KOPT-K1 (cell line): ENCODE measurements around the gene GAN.
"Not testable (repeated sequence)": the region's sequence is repeated elsewhere in the genome, so short reads cannot be mapped to it uniquely, and the experiment has no call there.

Experiments used
- H3K27ac ChIP-seq: fragments of 200-600 bp; sonication (generic); 2 replicates; pipeline ENCODE4 v1.5.1; 2016; ENCODE audit warnings: antibody characterized with exemption, mild to moderate bottlenecking, low read depth, low read length; ENCODE audit not compliant: poor library complexity, severe bottlenecking
- H3K36me3 ChIP-seq: fragments of 200-600 bp; sonication (generic); 2 replicates; pipeline ENCODE4 v1.5.1; 2017; ENCODE audit warnings: antibody characterized with exemption, mild to moderate bottlenecking, low read length, moderate library complexity; ENCODE audit not compliant: insufficient read depth
- H3K9me3 ChIP-seq: fragments of 200-600 bp; sonication (generic); 2 replicates; pipeline ENCODE4 v1.5.1; 2017; ENCODE audit warnings: antibody characterized with exemption, low read length, mild to moderate bottlenecking; ENCODE audit not compliant: insufficient read depth, poor library complexity, severe bottlenecking

Gene GAN

GRCh38 chr16:81321039-81321438 is 6.3 kb downstream of the GAN start:
- Histone ChIP-seq H3K9me3 (no peaks in the 10 kb centered on the region), H3K36me3 (no peaks in the 10 kb centered on the region), H3K27ac (no peak overlapping the region)

DNA sequence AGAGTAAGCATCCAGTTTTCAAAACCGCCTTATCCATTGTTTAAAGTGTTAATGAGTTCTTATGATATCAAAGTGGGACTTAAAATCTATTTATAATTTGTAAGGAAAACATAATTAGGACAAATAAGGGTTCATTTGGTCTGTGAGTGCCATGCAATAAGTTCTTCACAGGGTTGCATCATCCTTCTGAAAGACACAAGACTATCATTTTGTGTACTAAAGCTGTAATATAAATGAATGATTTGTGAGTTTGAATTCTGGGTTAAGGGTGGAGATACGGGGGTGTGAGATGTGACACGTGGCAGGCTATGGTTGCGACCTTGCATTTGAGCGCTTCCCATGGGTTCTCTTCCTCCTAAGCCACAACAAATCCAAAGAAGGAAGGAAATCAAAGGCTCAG is 6.8 kb downstream of the GAN start:
- no peaks in the 10 kb centered on the region for H3K9me3 ChIP-seq
- no peak overlapping the region for H3K27ac ChIP-seq
- no peaks in the 10 kb centered on the region for H3K36me3 ChIP-seq

DNA sequence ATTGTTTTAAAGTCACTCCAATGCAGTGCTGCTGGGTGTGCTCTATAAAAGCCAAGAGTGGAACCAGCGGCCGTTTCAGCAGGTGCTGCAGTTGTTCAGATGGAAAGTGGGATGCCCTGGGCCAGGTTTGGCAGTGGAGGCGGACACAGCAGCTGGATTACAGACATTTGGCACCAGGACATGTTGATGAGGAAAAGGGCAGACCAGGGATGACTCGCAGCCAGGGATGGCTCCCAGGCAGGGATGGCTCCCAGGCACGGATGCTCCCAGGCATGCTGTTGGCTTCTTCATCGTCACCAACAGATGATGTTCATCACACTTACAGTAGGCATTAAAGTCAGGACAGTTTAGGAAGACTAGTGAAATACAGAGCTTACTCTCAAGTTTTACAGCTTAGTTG is 10.0 kb downstream of the GAN start:
- no peaks in the 10 kb centered on the region for H3K36me3 ChIP-seq
- H3K9me3 ChIP-seq, result no peaks in the 10 kb centered on the region
- no peak overlapping the region for H3K27ac ChIP-seq

DNA sequence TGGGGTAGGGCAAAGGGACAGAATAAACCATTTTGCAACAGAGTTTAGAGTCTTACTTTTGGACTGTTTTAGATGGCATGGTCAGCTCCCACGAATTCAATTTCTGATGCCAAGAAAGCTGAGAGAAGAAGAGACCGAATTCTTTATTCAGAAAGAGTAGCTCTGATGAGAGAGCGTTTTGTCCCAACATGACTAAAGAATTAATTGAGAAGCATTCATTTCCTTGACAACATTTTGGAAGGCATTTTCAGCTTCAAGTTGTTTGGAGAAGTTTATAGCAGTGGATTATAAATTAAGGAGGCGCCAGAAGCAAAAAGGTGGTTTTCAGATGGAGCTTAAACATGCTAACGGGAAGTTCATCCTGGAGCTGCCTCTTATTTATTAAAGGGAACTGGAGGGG is 12.2 kb downstream of the GAN start:
- H3K27ac ChIP-seq, result no peak overlapping the region
- H3K9me3 ChIP-seq, result no peaks in the 10 kb centered on the region
- H3K36me3 ChIP-seq, result no peaks in the 10 kb centered on the region

GRCh38 chr16:81327447-81328196 is 12.9 kb downstream of the GAN start:
- no peaks in the 10 kb centered on the region for H3K36me3 ChIP-seq
- H3K27ac ChIP-seq, result no peak overlapping the region
- no peaks in the 10 kb centered on the region for H3K9me3 ChIP-seq

- Histone ChIP-seq H3K9me3 (no peaks in the 10 kb centered on the region), H3K36me3 (no peaks in the 10 kb centered on the region), H3K27ac (no peak overlapping the region)
These were observed 15.2 kb downstream of the GAN start for GRCh38 chr16:81329947-81330346.

GRCh38 chr16:81333356-81333755 is 18.6 kb downstream of the GAN start:
- H3K36me3 ChIP-seq, result no peaks in the 10 kb centered on the region
- no peaks in the 10 kb centered on the region for H3K9me3 ChIP-seq
- H3K27ac ChIP-seq, result no peak overlapping the region

DNA sequence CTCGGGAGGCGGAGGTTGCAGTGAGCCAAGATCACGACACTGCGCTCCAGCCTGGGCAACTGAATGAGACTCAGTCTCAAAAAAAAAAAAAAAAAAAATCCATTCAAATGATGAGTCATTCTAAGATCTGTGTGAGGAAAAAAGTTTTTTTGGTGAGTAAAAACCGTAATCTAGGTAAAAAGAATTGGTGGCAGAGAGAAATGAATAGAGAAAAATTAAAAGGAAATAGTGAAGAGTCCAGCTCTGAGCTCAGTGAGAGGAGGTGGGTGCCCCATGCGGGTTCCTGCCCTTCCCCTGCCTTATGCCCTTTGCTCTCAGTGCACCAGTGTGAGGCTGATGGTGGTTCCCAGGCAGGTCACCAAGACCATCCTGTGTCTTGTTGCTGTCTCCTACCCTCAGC is 20.9 kb downstream of the GAN start:
- Histone ChIP-seq H3K36me3 (no peaks in the 10 kb centered on the region), H3K27ac (no peak overlapping the region), H3K9me3 (no peaks in the 10 kb centered on the region)

- Histone ChIP-seq H3K36me3 (no peaks in the 10 kb centered on the region), H3K9me3 (no peaks in the 10 kb centered on the region), H3K27ac (no peak overlapping the region)
These were observed 22.3 kb downstream of the GAN start for GRCh38 chr16:81337097-81337496.

DNA sequence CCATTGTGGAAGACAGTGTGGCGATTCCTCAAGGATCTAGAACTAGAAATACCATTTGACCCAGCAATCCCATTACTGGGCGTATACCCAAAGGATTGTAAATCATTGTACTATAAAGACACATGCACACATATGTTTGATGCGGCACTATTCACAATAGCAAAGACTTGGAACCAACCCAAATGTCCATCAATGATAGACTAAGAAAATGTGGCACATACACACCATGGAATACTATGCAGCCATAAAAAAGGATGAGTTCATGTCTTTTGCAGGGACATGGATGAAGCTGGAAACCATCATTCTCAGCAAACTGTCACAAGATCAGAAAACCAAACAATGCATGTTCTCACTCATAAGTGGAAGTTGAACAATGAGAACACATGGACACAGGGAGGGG is 30.4 kb downstream of the GAN start:
- H3K27ac ChIP-seq, H3K36me3 ChIP-seq: not testable (repeated sequence)
- H3K9me3 ChIP-seq, result peaks cover 51% of the 10 kb centered on the region

GRCh38 chr16:81347425-81347824 is 32.7 kb downstream of the GAN start:
- peaks cover 51% of the 10 kb centered on the region for H3K9me3 ChIP-seq
- no peaks in the 10 kb centered on the region for H3K36me3 ChIP-seq
- no peak overlapping the region for H3K27ac ChIP-seq

- Histone ChIP-seq H3K27ac (no peak overlapping the region), H3K9me3 (peaks cover 45% of the 10 kb centered on the region), H3K36me3 (peaks cover 6% of the 10 kb centered on the region; the same call in 1 of the 2 replicates)
These were observed 35.0 kb downstream of the GAN start for GRCh38 chr16:81349608-81350305.

GRCh38 chr16:81350306-81350615 is 35.5 kb downstream of the GAN start:
- H3K9me3 ChIP-seq, result peaks cover 40% of the 10 kb centered on the region
- peaks cover 11% of the 10 kb centered on the region; the same call in 1 of the 2 replicates for H3K36me3 ChIP-seq
- H3K27ac ChIP-seq, result no peak overlapping the region

GRCh38 chr16:81353895-81354294 is 39.1 kb downstream of the GAN start:
- Histone ChIP-seq H3K27ac (no peak overlapping the region), H3K36me3 (peaks cover 21% of the 10 kb centered on the region)

DNA sequence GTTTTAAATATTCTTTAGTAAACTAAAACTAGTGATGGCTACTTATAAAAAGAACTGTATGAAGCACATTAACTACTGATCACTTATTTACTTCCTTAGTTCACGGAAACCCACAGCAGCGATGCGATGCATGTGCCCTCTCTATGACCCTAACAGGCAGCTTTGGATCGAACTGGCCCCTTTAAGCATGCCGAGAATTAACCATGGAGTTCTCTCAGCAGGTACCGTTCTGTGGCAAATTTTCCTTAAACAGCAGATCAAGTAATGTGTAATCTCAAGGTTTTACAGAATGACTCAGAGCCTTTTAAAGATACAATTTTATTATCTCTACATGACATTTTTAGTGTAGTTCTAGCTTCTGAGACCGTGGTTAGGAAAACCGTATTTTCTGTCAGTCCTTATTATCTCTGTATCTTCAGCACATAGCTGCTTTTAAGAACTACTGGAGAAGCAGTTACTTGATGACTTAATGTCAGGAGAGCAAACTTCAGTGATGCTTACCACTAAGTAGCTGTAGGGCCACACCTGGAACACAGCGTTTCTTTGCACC is 43.0 kb downstream of the GAN start:
- Histone ChIP-seq H3K27ac (no peak overlapping the region), H3K36me3 (peaks cover 37% of the 10 kb centered on the region), H3K9me3 (no peaks in the 10 kb centered on the region)

More at GRCh38 chr16:81353895-81354294, 39.1 kb downstream of the GAN start:
- H3K9me3 ChIP-seq, result peaks cover 4% of the 10 kb centered on the region

- Histone ChIP-seq H3K27ac (no peak overlapping the region), H3K9me3 (no peaks in the 10 kb centered on the region), H3K36me3 (peaks cover 48% of the 10 kb centered on the region)
These were observed 44.1 kb downstream of the GAN start for GRCh38 chr16:81358860-81359259.
